A673 (cell line): ENCODE measurements around the gene SFTPB. TPM values are rescaled to one million over a fixed set of nuclear protein-coding genes. Genes with fewer than 3 reads are reported as not detected.
"Not testable (repeated sequence)": the region's sequence is repeated elsewhere in the genome, so short reads cannot be mapped to it uniquely, and the experiment has no call there.

Source experiments
- BruUV-seq: library from RNA; stranded (reverse); fragments of 400-500 nt; replicated peaks from 2 replicates; lab custom pipeline; 2021; lab: Mats Ljungman, UMichigan
- CTCF ChIA-PET: fragments of 300-600 bp; sonication (Branson Sonifier 250); formaldehyde crosslinking; loops from one replicate; lab custom pipeline; 2022; ENCODE audit warnings: antibody characterized with exemption; lab: Charles Lee
- POLR2A ChIA-PET: fragments of 300-600 bp; sonication (Branson Sonifier 250); formaldehyde crosslinking; loops from one replicate; lab custom pipeline; 2022; ENCODE audit warnings: antibody characterized with exemption; ENCODE audit not compliant: low non-redundant PET; lab: Charles Lee
- DNase-seq: peaks from one replicate; pipeline ENCODE4 v3.0.0-alpha.2; 2015; ENCODE audit warnings: low spot score
- H3K27ac ChIP-seq: fragments of 200-600 bp; sonication (generic); 2 replicates; pipeline ENCODE4 v1.5.1; 2016; ENCODE audit warnings: mixed run types, low read depth, mild to moderate bottlenecking, mixed read lengths, antibody characterized with exemption, low read length; ENCODE audit not compliant: poor library complexity, severe bottlenecking
- H3K27me3 ChIP-seq: fragments of 200-600 bp; sonication (generic); replicated peaks from 2 replicates; pipeline ENCODE4 v1.6.1; 2017; ENCODE audit warnings: mixed run types, low read depth, mild to moderate bottlenecking, mixed read lengths, antibody characterized with exemption, low read length; ENCODE audit not compliant: insufficient read depth, poor library complexity
- H3K36me3 ChIP-seq: fragments of 200-600 bp; sonication (generic); 2 replicates; pipeline ENCODE4 v1.6.1; 2016; ENCODE audit warnings: mixed run types, mild to moderate bottlenecking, mixed read lengths, antibody characterized with exemption, low read length; ENCODE audit not compliant: insufficient read depth, poor library complexity, severe bottlenecking
- H3K4me1 ChIP-seq: fragments of 200-600 bp; sonication (generic); 2 replicates; pipeline ENCODE4 v1.6.1; 2017; ENCODE audit warnings: mixed run types, mild to moderate bottlenecking, mixed read lengths, antibody characterized with exemption, low read length; ENCODE audit not compliant: insufficient read depth, poor library complexity, severe bottlenecking
- H3K4me3 ChIP-seq: fragments of 200-600 bp; sonication (generic); 2 replicates; pipeline ENCODE4 v1.5.1; 2016; ENCODE audit warnings: low read depth, mixed run types, mild to moderate bottlenecking, mixed read lengths, low read length; ENCODE audit not compliant: poor library complexity, severe bottlenecking
- H3K9me3 ChIP-seq: fragments of 200-600 bp; sonication (generic); 2 replicates; pipeline ENCODE4 v1.6.1; 2016; ENCODE audit warnings: mixed run types, low read depth, mild to moderate bottlenecking, mixed read lengths, antibody characterized with exemption, low read length; ENCODE audit not compliant: poor library complexity, severe bottlenecking
- EZH2 ChIP-seq: fragments of 200-600 bp; sonication (generic); IDR thresholded peaks from 2 replicates; pipeline ENCODE4 v1.6.1; 2017; ENCODE audit warnings: borderline replicate concordance, low read depth, mild to moderate bottlenecking, mixed read lengths, antibody characterized with exemption, low read length; ENCODE audit not compliant: poor library complexity, severe bottlenecking
- intact Hi-C: fragments of 100-400 bp; cut with micrococcal nuclease; formaldehyde crosslinking; loops from one replicate; pipeline ENCODE4 v1.10.0; 2022; ENCODE audit not compliant: unreplicated experiment
- total RNA-seq: library from RNA; stranded (reverse); gene quantifications from 2 replicates; pipeline ENCODE4 v1.2.3, GENCODE V29; 2021
- TF ChIP-seq, protein P1 (sequence below): fragments of 300-800, 200-600 bp; sonication (generic); conservative IDR thresholded peaks from 2 replicates; pipeline ENCODE4 v1.5.1; 2017; ENCODE audit warnings: low read depth, mild to moderate bottlenecking, antibody characterized with exemption, low read length, moderate library complexity, mixed read lengths

The SFTPB gene
- total RNA-seq, 1 experiment from 2014 or later: not detected

DNA sequence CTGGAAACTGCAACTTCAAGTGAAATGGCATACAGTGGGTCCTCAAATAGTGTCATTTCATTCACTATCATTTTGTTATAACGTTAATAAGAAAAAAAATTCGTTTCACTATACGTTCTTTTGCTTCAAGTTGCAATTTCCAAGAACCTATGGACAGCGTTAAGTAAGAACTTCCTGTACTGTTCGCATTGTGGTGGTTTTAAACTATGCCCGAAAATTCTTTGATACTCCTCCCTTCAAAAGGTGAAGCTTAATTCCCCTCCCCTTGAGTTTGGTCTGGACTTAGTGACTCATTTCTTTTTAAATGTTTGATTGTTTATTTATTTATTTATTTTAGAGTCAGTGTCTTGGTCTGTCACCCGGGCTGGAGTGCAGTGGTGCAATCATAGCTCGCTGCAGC lies 46.8 kb upstream of the SFTPB start:
- POLR2A ChIA-PET: no interaction called here
- Histone ChIP-seq H3K27me3 (no peaks in the 10 kb centered on the region), H3K4me3 (no peak overlapping the region), H3K27ac (no peak overlapping the region), H3K36me3 (no peaks in the 10 kb centered on the region), H3K4me1 (peaks cover 11% of the 10 kb centered on the region), H3K9me3 (no peaks in the 10 kb centered on the region)
- TF ChIP-seq, protein P1, sequence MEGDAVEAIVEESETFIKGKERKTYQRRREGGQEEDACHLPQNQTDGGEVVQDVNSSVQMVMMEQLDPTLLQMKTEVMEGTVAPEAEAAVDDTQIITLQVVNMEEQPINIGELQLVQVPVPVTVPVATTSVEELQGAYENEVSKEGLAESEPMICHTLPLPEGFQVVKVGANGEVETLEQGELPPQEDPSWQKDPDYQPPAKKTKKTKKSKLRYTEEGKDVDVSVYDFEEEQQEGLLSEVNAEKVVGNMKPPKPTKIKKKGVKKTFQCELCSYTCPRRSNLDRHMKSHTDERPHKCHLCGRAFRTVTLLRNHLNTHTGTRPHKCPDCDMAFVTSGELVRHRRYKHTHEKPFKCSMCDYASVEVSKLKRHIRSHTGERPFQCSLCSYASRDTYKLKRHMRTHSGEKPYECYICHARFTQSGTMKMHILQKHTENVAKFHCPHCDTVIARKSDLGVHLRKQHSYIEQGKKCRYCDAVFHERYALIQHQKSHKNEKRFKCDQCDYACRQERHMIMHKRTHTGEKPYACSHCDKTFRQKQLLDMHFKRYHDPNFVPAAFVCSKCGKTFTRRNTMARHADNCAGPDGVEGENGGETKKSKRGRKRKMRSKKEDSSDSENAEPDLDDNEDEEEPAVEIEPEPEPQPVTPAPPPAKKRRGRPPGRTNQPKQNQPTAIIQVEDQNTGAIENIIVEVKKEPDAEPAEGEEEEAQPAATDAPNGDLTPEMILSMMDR: no peak
- CTCF ChIA-PET: no interaction called here
- BruUV-seq: no TSS peak
- intact Hi-C loops: no loop called here
- no peak for DNase-seq

- H3K4me3 ChIP-seq, H3K36me3 ChIP-seq, intact Hi-C loops, CTCF ChIA-PET, DNase-seq, BruUV-seq, H3K27me3 ChIP-seq, POLR2A ChIA-PET, H3K27ac ChIP-seq, H3K9me3 ChIP-seq: not testable (repeated sequence)
- peaks cover 11% of the 10 kb centered on the region for H3K4me1 ChIP-seq
These were observed 46.4 kb upstream of the SFTPB start for GRCh38 chr2:85714421-85714820.

DNA sequence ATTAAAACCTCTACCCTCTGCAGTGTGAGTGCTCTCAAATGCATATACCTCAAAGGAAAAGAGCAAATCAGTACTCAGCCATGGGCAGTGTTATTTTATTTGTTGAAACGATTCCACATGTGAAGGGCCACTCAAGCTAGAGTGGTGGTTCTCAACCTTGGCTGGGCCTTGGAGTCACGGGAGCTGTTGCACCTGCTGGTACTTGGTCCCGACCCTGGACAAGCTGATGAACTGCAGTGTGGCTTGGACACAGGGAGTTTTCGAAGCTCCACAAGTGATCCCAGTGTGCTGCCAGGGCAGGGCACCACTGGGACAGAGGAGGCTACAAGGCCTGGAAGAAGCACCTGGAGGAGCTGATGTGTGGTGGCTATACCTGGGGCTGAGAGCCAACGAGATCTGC lies 45.8 kb upstream of the SFTPB start:
- no TSS peak for BruUV-seq
- intact Hi-C loops: no loop called here
- TF ChIP-seq, protein P1: no peak
- TF ChIP-seq EZH2: no peak
- no peak overlapping the region for H3K27ac ChIP-seq
- peaks cover 11% of the 10 kb centered on the region for H3K4me1 ChIP-seq
- H3K9me3 ChIP-seq: no peaks in the 10 kb centered on the region
- POLR2A ChIA-PET: no interaction called here
- H3K36me3 ChIP-seq: no peaks in the 10 kb centered on the region
- CTCF ChIA-PET: no interaction called here
- no peak overlapping the region for H3K4me3 ChIP-seq
- DNase-seq: no peak
- H3K27me3 ChIP-seq: no peaks in the 10 kb centered on the region

DNA sequence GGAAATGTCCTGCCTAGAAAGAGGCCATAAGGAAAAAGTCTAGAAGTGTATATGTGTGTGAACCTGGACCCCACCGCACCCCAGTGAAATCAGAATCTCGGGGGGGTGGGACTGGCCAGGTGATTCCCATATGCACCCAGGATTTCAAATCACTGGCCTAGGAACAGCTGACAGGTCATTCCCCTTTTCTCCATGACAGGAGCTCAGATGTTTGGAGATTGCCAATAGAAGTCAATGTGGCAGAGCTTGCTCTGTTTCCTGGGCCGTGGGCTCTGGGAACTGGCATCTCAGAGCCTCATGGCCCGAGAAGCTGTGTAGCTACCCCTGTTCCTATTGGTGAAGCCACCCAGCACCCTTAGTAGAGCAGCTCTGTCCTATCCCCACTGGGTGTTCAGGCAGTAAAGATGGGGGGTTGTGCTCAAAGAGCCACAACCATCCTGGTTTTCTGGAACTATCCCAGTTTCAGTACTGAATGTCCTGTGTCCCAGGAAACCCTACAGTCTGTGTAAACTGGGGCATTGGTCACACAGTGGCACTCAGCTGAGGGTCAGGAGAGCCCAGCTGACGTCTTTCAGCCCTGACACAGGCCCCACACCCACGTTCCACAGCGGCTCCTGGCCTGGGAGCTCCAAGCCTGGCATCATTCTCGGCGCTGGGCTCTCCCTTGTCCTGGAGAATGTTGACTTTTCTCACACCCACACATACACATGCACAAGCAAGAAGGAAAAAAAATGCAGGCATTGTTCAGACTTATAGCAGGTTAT lies 45.0 kb upstream of the SFTPB start:
- CTCF ChIA-PET: interaction anchor here (0.6 kb wide), 1 partner anchor 32 kb away, joined by 4 read pairs; no protein-coding TSS in a partner anchor
- no peaks in the 10 kb centered on the region for H3K36me3 ChIP-seq
- POLR2A ChIA-PET: interaction anchor here (0.7 kb wide), 1 partner anchor 225 kb away, joined by 3 read pairs; no protein-coding TSS in a partner anchor
- no peak for TF ChIP-seq EZH2
- TF ChIP-seq, protein P1: no peak
- no peak for DNase-seq
- H3K27ac ChIP-seq: no peak overlapping the region
- H3K9me3 ChIP-seq: no peaks in the 10 kb centered on the region
- no peaks in the 10 kb centered on the region for H3K27me3 ChIP-seq
- no peak overlapping the region for H3K4me3 ChIP-seq
- H3K4me1 ChIP-seq: peaks cover 11% of the 10 kb centered on the region
- no TSS peak for BruUV-seq
- intact Hi-C loops: no loop called here
